SK-N-SH (cell line): ENCODE results near the gene NUP210L. TPM values are rescaled to one million over a fixed set of nuclear protein-coding genes. Genes with fewer than 3 reads are reported as not detected.

Source experiments
- CTCF ChIA-PET: fragments of 300-600, 350-600 bp; formaldehyde crosslinking; extraction: SDS; loops from one replicate; lab custom pipeline; 2021; lab: Yijun Ruan, JAX
- POLR2A ChIA-PET: fragments of 350-600 bp; sonication (Branson Sonifier 250); formaldehyde crosslinking; extraction: SDS; loops from one replicate; lab custom pipeline; 2020; ENCODE audit warnings: antibody characterized with exemption, inconsistent platforms; lab: Yijun Ruan, JAX
- DNase-seq: peaks from one replicate; pipeline ENCODE4 v3.0.0; 2012
- H2AFZ ChIP-seq: fragments of 200-600 bp; sonication (generic); 2 replicates; pipeline ENCODE4 v1.8.1; 2016; ENCODE audit warnings: antibody characterized with exemption, mild to moderate bottlenecking, low read depth
- H3F3A ChIP-seq: fragments of 200-600 bp; sonication (generic); replicated peaks from 2 replicates; pipeline ENCODE3; 2016; ENCODE audit warnings: antibody characterized with exemption, mild to moderate bottlenecking; ENCODE audit not compliant: insufficient read depth
- H3K27ac ChIP-seq, 2 experiments: fragments of 200-500 bp in 1 of 2; fragments of 200-600 bp in 1 of 2; sonication (Bioruptor generic) in 1 of 2; sonication (generic), shearing (Covaris generic) in 1 of 2; 2 replicates each; pipeline versions ENCODE4 v1.5.1 to v1.6.1; 2014 to 2016; ENCODE audit warnings: low read depth in 2 of 2, inconsistent platforms in 1 of 2, low read length in 1 of 2, mild to moderate bottlenecking in 1 of 2, mixed read lengths in 1 of 2
- H3K27me3 ChIP-seq: fragments of 200-600 bp; sonication (generic), shearing (Covaris generic); 2 replicates; pipeline ENCODE4 v1.6.1; 2016; ENCODE audit warnings: mixed run types; ENCODE audit not compliant: insufficient read depth
- H3K36me3 ChIP-seq, 2 experiments: fragments of 200-500 bp in 1 of 2; fragments of 200-600 bp in 1 of 2; sonication (Bioruptor generic) in 1 of 2; sonication (generic) in 1 of 2; replicated peaks in 1 of 2; 2 replicates each; pipeline versions ENCODE3 to v1.5.1; 2014 to 2016; ENCODE audit warnings: low read length in 1 of 2, mild to moderate bottlenecking in 1 of 2; ENCODE audit not compliant: insufficient read depth in 2 of 2, control insufficient read depth in 1 of 2
- H3K4me1 ChIP-seq, 2 experiments: fragments of 200-500 bp in 1 of 2; fragments of 200-600 bp in 1 of 2; sonication (Bioruptor generic) in 1 of 2; sonication (generic), shearing (Covaris generic) in 1 of 2; 2 replicates each; pipeline versions ENCODE4 v1.5.1 to v1.6.1; 2014 to 2016; ENCODE audit warnings: low read depth in 1 of 2, low read length in 1 of 2, mixed run types in 1 of 2; ENCODE audit not compliant: insufficient read depth in 2 of 2, control insufficient read depth in 1 of 2
- H3K4me2 ChIP-seq: fragments of 200-600 bp; sonication (generic), shearing (Covaris generic); 2 replicates; pipeline ENCODE4 v1.6.1; 2017; ENCODE audit warnings: mixed run types
- H3K4me3 ChIP-seq, 2 experiments: fragments of 200-500 bp in 1 of 2; fragments of 200-600 bp in 1 of 2; sonication (Bioruptor generic) in 1 of 2; sonication (generic), shearing (Covaris generic) in 1 of 2; 2 replicates each; pipeline versions ENCODE4 v1.5.1 to v1.8.1; 2014 to 2016; ENCODE audit warnings: low read depth in 2 of 2, inconsistent platforms in 1 of 2, low read length in 1 of 2, mild to moderate bottlenecking in 1 of 2, mixed read lengths in 1 of 2, moderate library complexity in 1 of 2
- H3K79me2 ChIP-seq: fragments of 200-600 bp; sonication (generic); 2 replicates; pipeline ENCODE4 v1.8.1; 2017; ENCODE audit warnings: mild to moderate bottlenecking; ENCODE audit not compliant: insufficient read depth
- H3K9ac ChIP-seq: fragments of 200-600 bp; sonication (generic); 2 replicates; pipeline ENCODE4 v1.6.1; 2017; ENCODE audit warnings: mixed run types
- H3K9me2 ChIP-seq: fragments of 200-600 bp; sonication (generic); 2 replicates; pipeline ENCODE4 v1.6.1; 2017; ENCODE audit warnings: mixed run types
- H3K9me3 ChIP-seq: fragments of 200-600 bp; sonication (generic); 2 replicates; pipeline ENCODE4 v1.6.1; 2017; ENCODE audit warnings: mixed run types, mild to moderate bottlenecking, moderate library complexity
- H4K20me1 ChIP-seq: fragments of 200-600 bp; sonication (generic); 2 replicates; pipeline ENCODE4 v1.6.1; 2017; ENCODE audit warnings: mild to moderate bottlenecking, mixed run types; ENCODE audit not compliant: insufficient read depth
- CHD2 ChIP-seq: fragments of 150-350 bp; IDR thresholded peaks from 2 replicates; pipeline ENCODE4 v1.6.1; 2018; ENCODE audit warnings: low read length; ENCODE audit not compliant: partially characterized antibody
- CTCF ChIP-seq: fragments of 200-600 bp; sonication (generic); IDR thresholded peaks from 2 replicates; pipeline ENCODE4 v1.6.1; 2017; ENCODE audit warnings: antibody characterized with exemption, mild to moderate bottlenecking, moderate library complexity
- ELF1 ChIP-seq: IDR thresholded peaks from 2 replicates; pipeline ENCODE4 v1.4.0; 2012
- GABPA ChIP-seq: IDR thresholded peaks from 2 replicates; pipeline ENCODE4 v1.4.0; 2012; ENCODE audit warnings: low read depth, mild to moderate bottlenecking
- IRF3 ChIP-seq: fragments of 150-350 bp; IDR thresholded peaks from 2 replicates; pipeline ENCODE4 v1.6.1; 2016; ENCODE audit warnings: mild to moderate bottlenecking, low read depth, low read length
- MEF2A ChIP-seq: IDR thresholded peaks from 2 replicates; pipeline ENCODE4 v1.4.0; 2012; ENCODE audit warnings: low read depth, borderline replicate concordance
- MXI1 ChIP-seq: IDR thresholded peaks from 2 replicates; pipeline ENCODE4 v1.6.1; 2012; ENCODE audit warnings: mild to moderate bottlenecking, low read depth, low read length, improper control_type of control experiment
- NRF1 ChIP-seq: IDR thresholded peaks from 2 replicates; pipeline ENCODE4 v1.6.1; 2012; ENCODE audit warnings: low read depth, mild to moderate bottlenecking, low read length
- POLR2AphosphoS5 ChIP-seq: IDR thresholded peaks from 2 replicates; pipeline ENCODE4 v1.6.1; 2012; ENCODE audit warnings: low read depth, low read length
- RAD21 ChIP-seq: IDR thresholded peaks from 2 replicates; pipeline ENCODE4 v1.6.1; 2012; ENCODE audit warnings: mild to moderate bottlenecking, low read length
- SMC3 ChIP-seq: IDR thresholded peaks from 2 replicates; pipeline ENCODE4 v1.6.1; 2012; ENCODE audit warnings: low read depth, low read length, improper control_type of control experiment
- TAF1 ChIP-seq: IDR thresholded peaks from 2 replicates; pipeline ENCODE4 v1.6.1; 2012; ENCODE audit warnings: low read depth, mild to moderate bottlenecking, low read length, moderate library complexity, borderline replicate concordance
- TEAD4 ChIP-seq: IDR thresholded peaks from 2 replicates; pipeline ENCODE4 v1.4.0; 2012; ENCODE audit warnings: mild to moderate bottlenecking, borderline replicate concordance; ENCODE audit not compliant: insufficient read depth
- YY1 ChIP-seq: IDR thresholded peaks from 2 replicates; pipeline ENCODE4 v1.4.0; 2012; ENCODE audit warnings: low read depth, mild to moderate bottlenecking
- WGBS: methylation state at CpG from one replicate; pipeline ENCODE4 v1.1.6; 2017; ENCODE audit warnings: low lambda C conversion rate; 5-methylcytosine and 5-hydroxymethylcytosine counted together
- polyA plus RNA-seq, 3 experiments: library from polyadenylated mRNA; depleted of rRNA; stranded (reverse); fragments of >200 nt; gene quantifications; 2 replicates each; pipeline ENCODE4 v1.2.3, GENCODE V29; 2012

Gene NUP210L
- polyA plus RNA-seq, 1 of the 3 experiments (the other 2 are of a cell fraction): not detected

GRCh38 chr1:154179946-154180687 lies 25.2 kb upstream of the NUP210L start:
- no peaks in the 10 kb centered on the region for H3K9me3 ChIP-seq
- H3K9ac ChIP-seq: no peak overlapping the region; the same call in 1 of the 2 replicates
- no peak overlapping the region for H2AFZ ChIP-seq
- POLR2A ChIA-PET: interaction anchor here (1.0 kb wide), 1 partner anchor 24 kb away, joined by 3 read pairs; no protein-coding TSS in a partner anchor
- H3K4me3 ChIP-seq: peak overlapping the region in 1 of 2 experiments; percentile 14; a peak in 1 of 4 replicates
- peak overlapping the region in 1 of 2 experiments; percentile 23; a peak in 1 of 4 replicates for H3K27ac ChIP-seq
- H3K36me3 ChIP-seq: peaks cover 28 to 40% of the 10 kb centered on the region in 2 experiments
- 73% methylated on average over 3 of the region's 3 CpGs for WGBS
- peak overlapping the region; percentile 60 for H3K4me2 ChIP-seq
- H3K4me1 ChIP-seq: peaks cover 30 to 45% of the 10 kb centered on the region in 2 experiments; a peak in 3 of 4 replicates
- H3K9me2 ChIP-seq: no peaks in the 10 kb centered on the region
- CTCF ChIA-PET: interaction anchor here (1.2 kb wide), 1 partner anchor 19 kb away, joined by 4 read pairs; no protein-coding TSS in a partner anchor
- peaks cover 9% of the 10 kb centered on the region for H3F3A ChIP-seq
- no peak for DNase-seq
- peaks cover 80% of the 10 kb centered on the region for H3K79me2 ChIP-seq
- H3K27me3 ChIP-seq: no peaks in the 10 kb centered on the region
- H4K20me1 ChIP-seq: peaks cover 71% of the 10 kb centered on the region
- TF ChIP-seq MEF2A: no peak
- TF ChIP-seq CTCF: no peak
- no peak for TF ChIP-seq MXI1
- TF ChIP-seq ELF1: no peak
- no peak for TF ChIP-seq POLR2AphosphoS5
- no peak for TF ChIP-seq RAD21
- TF ChIP-seq YY1: no peak
- no peak for TF ChIP-seq CHD2
- TF ChIP-seq IRF3: no peak
- no peak for TF ChIP-seq SMC3
- no peak for TF ChIP-seq TAF1
- TF ChIP-seq GABPA: no peak
- TF ChIP-seq NRF1: no peak
- no peak for TF ChIP-seq TEAD4
